ENCODE data around the gene IL36G.

- TF ChIP-seq POLR2AphosphoS5 (IDR thresholded peaks at IDR 0.05; ENCODE audit: low read depth, low read length) = no peak
- no peak for TF ChIP-seq POLR2A (IDR thresholded peaks at IDR 0.05; ENCODE audit: low read depth, low read length)
- TF ChIP-seq TAF1 (IDR thresholded peaks at IDR 0.05; ENCODE audit: low read depth, low read length) = no peak
Observed at GRCh38 chr2:112980537-112980936, 2.7 kb downstream of the IL36G start.
